Fibroblast of skin of scalp (primary cell): ENCODE results near the gene MYBPC1.

ENCODE experiments used
- DNase-seq: peaks from one replicate; pipeline ENCODE4 v3.0.0-alpha.2; 2013

Gene MYBPC1

GRCh38 chr12:101604132-101604531 is 9.4 kb downstream of the MYBPC1 start:
- no peak for DNase-seq

GRCh38 chr12:101607894-101608293 is 13.1 kb downstream of the MYBPC1 start:
- no peak for DNase-seq

GRCh38 chr12:101608301-101609133 is 13.7 kb downstream of the MYBPC1 start:
- no peak for DNase-seq

- no peak for DNase-seq
These were observed 14.4 kb downstream of the MYBPC1 start for GRCh38 chr12:101609198-101609597.

- no peak for DNase-seq
These were observed 17.6 kb downstream of the MYBPC1 start for GRCh38 chr12:101612160-101612916.

GRCh38 chr12:101616027-101616494 is 21.3 kb downstream of the MYBPC1 start:
- no peak for DNase-seq

GRCh38 chr12:101619026-101619786 is 24.4 kb downstream of the MYBPC1 start:
- DNase-seq = no peak

GRCh38 chr12:101619858-101620761 is 25.3 kb downstream of the MYBPC1 start:
- no peak for DNase-seq

GRCh38 chr12:101620762-101621133 is 26.0 kb downstream of the MYBPC1 start:
- DNase-seq = no peak

- DNase-seq = no peak
These were observed 33.9 kb downstream of the MYBPC1 start for GRCh38 chr12:101628676-101629075.

- no peak for DNase-seq
These were observed 40.0 kb downstream of the MYBPC1 start for GRCh38 chr12:101634724-101635123.

GRCh38 chr12:101637936-101638335 is 43.2 kb downstream of the MYBPC1 start:
- no peak for DNase-seq

GRCh38 chr12:101642115-101643067 is 47.6 kb downstream of the MYBPC1 start:
- no peak for DNase-seq

- no peak for DNase-seq
These were observed 52.9 kb downstream of the MYBPC1 start for GRCh38 chr12:101647711-101648110.

GRCh38 chr12:101648195-101648594 is 53.4 kb downstream of the MYBPC1 start:
- DNase-seq = no peak

GRCh38 chr12:101650346-101651117 is 55.8 kb downstream of the MYBPC1 start:
- no peak for DNase-seq

- DNase-seq = no peak
These were observed 58.3 kb downstream of the MYBPC1 start for GRCh38 chr12:101653030-101653429.

GRCh38 chr12:101653503-101653902 is 58.7 kb downstream of the MYBPC1 start:
- DNase-seq = no peak

GRCh38 chr12:101654442-101654841 is 59.7 kb downstream of the MYBPC1 start:
- no peak for DNase-seq

- no peak for DNase-seq
These were observed 60.6 kb downstream of the MYBPC1 start for GRCh38 chr12:101655393-101655792.
